GM18505 (cell line): ENCODE data around the gene TBC1D5.
A peak's percentile ranks its signal among the peaks of the same experiment; 100 is the strongest.
"Not testable (repeated sequence)": the region's sequence is repeated elsewhere in the genome, so short reads cannot be mapped to it uniquely, and the experiment has no call there.

ENCODE experiments used
- ATAC-seq: cut with Tn5 transposase; IDR thresholded peaks from one replicate; pipeline ENCODE4 v1.9.1; 2021; ENCODE audit not compliant: unreplicated experiment
- POLR2A ChIP-seq: IDR thresholded peaks from 4 replicates; pipeline ENCODE4 v1.6.1; 2011; ENCODE audit warnings: borderline replicate concordance; ENCODE audit not compliant: insufficient read depth, insufficient read length; ENCODE audit errors: extremely low read depth

The TBC1D5 gene

DNA sequence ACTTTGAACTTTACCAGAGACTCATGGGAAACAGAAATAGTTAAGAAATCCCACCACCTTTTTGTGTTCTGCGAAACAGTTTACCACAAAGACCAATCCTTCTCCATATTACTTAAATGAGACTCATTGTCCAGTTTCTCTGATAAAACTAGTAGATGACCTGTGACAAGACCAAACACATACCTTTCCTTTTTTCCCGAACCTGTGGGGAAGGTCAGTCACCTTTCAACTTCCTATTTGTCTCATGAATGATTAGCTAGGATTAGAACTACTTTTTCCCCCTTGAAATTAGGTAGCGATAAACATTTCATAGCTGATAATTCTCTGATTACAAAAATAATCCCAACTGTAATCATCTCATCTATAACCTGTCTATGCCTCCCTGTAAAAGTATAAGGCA lies 2.3 kb upstream of the TBC1D5 start:
- no peak for TF ChIP-seq POLR2A
- ATAC-seq, result no peak

DNA sequence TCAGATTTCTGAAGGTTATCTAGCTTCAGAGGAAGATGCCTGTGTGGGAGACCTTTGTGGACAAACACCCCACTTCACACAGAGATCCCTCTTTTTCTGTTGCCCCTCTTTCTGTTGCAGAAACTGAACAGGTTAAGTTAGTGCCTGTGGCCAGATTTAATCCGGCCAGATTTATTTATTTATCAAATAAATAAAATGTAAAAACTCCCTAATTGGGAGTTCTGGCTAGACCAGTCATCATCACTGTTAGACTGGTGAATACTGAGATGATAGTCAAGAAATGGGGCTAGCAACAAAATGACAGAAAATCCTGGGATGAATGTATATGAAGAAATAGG lies 1.2 kb upstream of the TBC1D5 start:
- no peak for TF ChIP-seq POLR2A
- no peak for ATAC-seq

GRCh38 chr3:17742880-17743657 lies 638 bp upstream of the TBC1D5 start:
- peak; percentile 4 for ATAC-seq
- TF ChIP-seq POLR2A, result peak; percentile 73

- no peak for TF ChIP-seq POLR2A
- no peak for ATAC-seq
Measured at GRCh38 chr3:17741621-17742101, 770 bp downstream of the TBC1D5 start.

GRCh38 chr3:17740721-17741141 lies 1.7 kb downstream of the TBC1D5 start:
- no peak for TF ChIP-seq POLR2A
- no peak for ATAC-seq

GRCh38 chr3:17738921-17739320 lies 3.5 kb downstream of the TBC1D5 start:
- ATAC-seq, result no peak
- TF ChIP-seq POLR2A, result no peak

DNA sequence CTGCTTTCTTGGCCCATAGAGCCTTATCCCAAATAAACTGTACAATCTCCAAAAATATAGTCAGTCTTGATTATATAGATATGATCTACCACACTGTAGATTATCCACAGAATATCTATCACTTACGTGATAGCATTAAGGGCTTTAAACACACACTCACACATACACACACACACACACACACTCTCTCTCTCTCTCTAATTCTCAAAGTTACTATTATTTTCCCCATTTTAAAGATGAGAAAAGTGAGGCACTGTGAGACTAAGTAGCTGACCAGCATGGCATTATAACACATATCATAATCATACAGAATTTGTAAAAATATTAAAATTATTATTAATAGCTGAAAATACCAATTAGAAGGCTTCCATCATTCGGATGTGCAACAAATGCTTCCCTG lies 4.2 kb downstream of the TBC1D5 start:
- no peak for TF ChIP-seq POLR2A
- ATAC-seq, result no peak

- no peak for ATAC-seq
- no peak for TF ChIP-seq POLR2A
Measured at GRCh38 chr3:17737591-17737990, 4.8 kb downstream of the TBC1D5 start.

- not testable (repeated sequence) for ATAC-seq
Measured at GRCh38 chr3:17735362-17735761, 7.1 kb downstream of the TBC1D5 start.

DNA sequence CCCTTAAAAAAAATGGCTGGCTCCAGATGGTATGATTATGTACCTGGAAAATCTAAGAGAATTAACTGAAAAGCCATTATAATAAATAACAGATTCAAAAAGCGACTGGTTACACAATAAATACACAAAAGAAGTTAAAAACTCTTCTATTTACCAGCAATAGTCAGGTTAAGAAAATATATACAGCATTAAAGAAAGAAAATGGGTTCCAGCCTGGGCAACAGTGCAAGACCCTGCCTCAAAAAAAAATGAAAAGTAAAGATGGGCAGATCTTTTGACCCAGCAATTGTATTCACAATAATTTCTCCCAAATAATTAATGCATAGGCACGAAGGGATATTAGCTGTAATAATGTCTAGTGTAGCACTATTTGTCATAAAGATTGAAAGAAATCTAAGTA lies 8.7 kb downstream of the TBC1D5 start:
- TF ChIP-seq POLR2A, result no peak
- ATAC-seq, result no peak

DNA sequence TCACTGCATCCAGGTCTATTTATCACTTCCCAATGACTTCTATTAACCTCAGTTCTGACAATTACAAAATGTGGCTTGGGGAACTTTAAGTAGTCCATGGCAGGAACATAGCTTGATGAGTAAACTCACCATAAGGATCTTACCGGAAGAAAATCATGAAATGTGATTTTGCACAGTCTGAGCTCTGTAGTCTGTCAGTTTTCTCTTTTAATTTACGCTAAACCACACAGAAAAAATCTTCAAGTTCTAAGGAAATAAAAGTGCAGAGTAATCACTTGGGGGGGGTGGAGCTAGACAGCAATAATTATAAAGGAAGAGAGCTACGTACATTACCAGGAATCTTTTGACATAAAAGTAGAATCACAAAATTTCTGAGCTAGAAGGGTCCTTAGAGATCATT lies 9.2 kb downstream of the TBC1D5 start:
- TF ChIP-seq POLR2A, result no peak
- ATAC-seq, result no peak

DNA sequence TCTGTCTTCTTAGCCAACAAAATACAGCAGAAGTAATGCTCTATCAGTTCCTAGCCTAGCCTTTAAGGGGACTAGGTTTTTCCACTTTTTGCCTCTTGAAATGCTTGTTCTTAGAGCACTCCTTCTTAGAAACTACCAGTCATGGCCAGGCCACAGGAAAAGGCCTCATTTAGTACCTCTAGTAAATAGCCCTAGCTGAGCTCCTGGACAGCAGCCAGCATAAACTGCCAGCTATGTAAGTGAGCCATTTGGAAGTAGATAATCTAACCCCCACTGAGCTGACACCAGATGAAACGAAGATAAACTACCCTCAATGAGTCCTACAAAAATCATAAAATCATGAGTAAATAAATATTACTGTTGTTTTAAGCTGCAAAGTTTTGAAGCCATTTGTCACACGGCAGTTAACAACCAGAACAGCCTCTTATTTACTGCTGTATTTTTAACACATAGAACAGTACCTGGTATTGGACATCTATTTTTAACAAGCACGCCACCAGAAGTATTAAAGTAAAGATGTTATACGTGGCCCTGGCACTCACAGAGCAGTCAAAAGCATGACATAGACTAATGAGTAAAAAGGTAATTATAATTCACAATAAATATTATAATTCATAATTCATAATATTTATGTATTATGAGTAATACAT lies 12.0 kb downstream of the TBC1D5 start:
- ATAC-seq, result no peak
- no peak for TF ChIP-seq POLR2A

DNA sequence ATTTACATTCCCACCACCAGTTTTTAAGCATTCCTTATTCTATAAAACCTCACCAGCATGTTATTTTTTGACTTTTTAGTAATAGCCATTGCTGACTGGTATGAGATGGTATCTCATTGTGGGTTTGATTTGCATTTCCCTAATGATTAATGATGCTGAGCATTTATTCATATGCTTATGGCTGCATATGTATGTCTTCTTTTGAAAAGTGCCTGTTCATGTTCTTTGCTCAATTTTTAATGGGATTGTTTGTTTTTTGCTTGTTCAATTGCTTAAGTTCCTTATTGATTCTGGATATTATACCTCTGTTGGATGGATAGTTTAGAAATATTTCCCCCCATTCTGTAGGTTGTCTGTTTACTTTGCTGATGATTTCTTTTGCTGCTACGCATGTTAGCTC lies 16.1 kb downstream of the TBC1D5 start:
- ATAC-seq, result no peak
- no peak for TF ChIP-seq POLR2A

DNA sequence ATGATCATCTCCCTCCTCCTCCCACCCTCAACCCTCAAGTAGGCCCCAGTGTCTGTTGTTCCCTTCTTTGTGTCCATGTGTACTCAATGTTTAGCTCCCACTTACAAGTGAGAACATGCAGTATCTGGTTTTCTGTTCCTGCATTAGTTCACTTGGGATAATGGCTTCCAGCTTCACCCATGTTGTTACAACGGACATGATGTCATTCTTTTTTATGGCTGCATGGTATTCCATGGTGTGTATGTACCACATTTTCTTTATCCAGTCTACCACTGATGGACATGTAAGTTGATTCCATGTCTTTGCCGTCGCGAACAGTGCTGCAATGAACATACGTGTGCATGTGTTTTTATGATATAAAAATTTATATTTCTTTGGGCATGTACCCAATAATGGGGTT lies 16.6 kb downstream of the TBC1D5 start:
- ATAC-seq, result not testable (repeated sequence)
